ENCODE results near the gene NDUFA13.

DNA sequence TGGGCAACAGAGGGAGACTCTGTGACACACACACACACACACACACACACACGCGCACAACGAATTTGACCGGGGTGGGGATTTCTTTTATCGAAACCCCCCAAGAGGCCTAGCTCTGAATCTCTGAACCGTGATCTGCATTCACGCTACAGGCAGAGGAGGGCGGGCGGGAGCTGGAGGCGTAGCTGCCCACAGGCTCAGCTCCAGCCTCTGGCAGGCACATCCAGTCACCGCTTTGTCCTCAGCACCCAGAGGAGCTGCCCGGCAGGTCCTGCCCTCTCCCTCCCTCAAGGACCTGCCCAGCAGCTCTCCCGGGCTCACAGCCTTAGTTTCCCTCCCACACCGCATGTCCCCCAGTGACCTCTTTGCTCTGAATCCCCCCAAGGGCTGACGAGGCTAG is 42.0 kb downstream of the NDUFA13 start:
- TF ChIP-seq, protein P1, sequence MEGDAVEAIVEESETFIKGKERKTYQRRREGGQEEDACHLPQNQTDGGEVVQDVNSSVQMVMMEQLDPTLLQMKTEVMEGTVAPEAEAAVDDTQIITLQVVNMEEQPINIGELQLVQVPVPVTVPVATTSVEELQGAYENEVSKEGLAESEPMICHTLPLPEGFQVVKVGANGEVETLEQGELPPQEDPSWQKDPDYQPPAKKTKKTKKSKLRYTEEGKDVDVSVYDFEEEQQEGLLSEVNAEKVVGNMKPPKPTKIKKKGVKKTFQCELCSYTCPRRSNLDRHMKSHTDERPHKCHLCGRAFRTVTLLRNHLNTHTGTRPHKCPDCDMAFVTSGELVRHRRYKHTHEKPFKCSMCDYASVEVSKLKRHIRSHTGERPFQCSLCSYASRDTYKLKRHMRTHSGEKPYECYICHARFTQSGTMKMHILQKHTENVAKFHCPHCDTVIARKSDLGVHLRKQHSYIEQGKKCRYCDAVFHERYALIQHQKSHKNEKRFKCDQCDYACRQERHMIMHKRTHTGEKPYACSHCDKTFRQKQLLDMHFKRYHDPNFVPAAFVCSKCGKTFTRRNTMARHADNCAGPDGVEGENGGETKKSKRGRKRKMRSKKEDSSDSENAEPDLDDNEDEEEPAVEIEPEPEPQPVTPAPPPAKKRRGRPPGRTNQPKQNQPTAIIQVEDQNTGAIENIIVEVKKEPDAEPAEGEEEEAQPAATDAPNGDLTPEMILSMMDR (IDR thresholded peaks at IDR 0.05), result no peak
- TF ChIP-seq POLR2A (IDR thresholded peaks at IDR 0.05), result no peak
